Measurements from ENCODE around the gene TLE1.
"Not testable (repeated sequence)": the region's sequence is repeated elsewhere in the genome, so short reads cannot be mapped to it uniquely, and the experiment has no call there.

TLE1 gene

GRCh38 chr9:81622471-81623255 is 66.7 kb downstream of the TLE1 start:
- no peak for DNase-seq (ENCODE audit: low read depth in 2 of 2, low spot score in 1 of 2)

DNA sequence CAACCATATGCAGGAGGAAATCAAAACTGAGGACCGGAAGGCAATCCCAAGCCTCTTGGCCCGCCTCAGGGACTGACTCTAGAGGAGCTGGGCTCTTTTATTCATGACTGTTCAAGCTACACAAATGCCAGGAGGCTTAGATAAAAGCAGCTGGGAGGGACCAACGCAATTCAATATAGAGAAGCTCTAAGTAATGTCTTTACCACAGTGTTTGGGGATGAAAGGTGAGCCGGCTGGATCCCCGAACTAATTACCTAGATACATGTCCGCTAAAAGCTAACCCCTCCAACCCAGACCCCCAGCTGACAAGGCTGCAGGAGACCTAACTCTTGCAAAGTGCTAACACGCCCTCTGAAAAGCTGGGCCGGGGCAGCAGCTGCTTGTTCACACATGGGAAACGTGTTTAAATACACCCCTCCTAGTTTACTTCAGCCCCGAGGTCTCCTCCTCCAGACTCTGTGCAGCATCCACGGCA is 67.5 kb downstream of the TLE1 start:
- DNase-seq (ENCODE audit: low read depth in 2 of 2, low spot score in 1 of 2), result no peak

DNA sequence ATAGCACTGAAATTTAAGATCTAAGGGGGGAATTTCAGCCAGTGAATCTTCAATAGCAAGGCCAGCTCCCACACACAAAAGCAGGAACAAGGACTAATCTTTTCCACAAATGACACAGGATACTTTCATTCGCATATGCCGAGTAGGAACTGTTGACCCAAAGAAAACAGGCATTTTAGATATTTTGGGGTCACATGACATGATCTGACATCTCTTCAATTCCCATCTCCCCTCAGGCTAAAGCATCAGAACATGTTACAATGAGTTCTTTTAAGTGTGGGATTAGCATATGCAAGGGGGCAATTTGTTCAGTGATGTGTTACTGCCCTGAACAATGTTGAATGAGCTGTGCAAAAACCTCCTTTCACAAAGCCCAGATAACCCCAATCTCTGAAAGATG is 68.2 kb downstream of the TLE1 start:
- DNase-seq (ENCODE audit: low read depth in 2 of 2, low spot score in 1 of 2), result no peak

DNA sequence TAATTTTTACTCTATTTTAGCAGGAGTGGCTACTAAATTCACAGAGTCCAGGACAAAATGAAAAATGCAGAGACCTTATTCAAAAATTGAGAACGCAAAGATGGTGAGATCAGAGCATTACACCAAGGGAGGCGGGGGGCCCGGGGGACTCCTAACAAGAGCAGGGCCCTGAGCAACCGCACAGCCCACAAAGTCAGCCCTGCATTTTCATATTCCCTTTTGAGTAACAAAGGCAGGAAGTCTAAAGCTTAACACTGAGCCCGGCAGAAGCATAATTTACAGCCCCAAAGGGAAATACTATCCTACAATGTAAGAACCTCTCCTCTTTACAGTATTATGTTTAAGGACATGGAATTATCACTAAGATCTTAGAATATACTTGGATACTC is 69.4 kb downstream of the TLE1 start:
- DNase-seq (ENCODE audit: low read depth in 2 of 2, low spot score in 1 of 2), result no peak

DNA sequence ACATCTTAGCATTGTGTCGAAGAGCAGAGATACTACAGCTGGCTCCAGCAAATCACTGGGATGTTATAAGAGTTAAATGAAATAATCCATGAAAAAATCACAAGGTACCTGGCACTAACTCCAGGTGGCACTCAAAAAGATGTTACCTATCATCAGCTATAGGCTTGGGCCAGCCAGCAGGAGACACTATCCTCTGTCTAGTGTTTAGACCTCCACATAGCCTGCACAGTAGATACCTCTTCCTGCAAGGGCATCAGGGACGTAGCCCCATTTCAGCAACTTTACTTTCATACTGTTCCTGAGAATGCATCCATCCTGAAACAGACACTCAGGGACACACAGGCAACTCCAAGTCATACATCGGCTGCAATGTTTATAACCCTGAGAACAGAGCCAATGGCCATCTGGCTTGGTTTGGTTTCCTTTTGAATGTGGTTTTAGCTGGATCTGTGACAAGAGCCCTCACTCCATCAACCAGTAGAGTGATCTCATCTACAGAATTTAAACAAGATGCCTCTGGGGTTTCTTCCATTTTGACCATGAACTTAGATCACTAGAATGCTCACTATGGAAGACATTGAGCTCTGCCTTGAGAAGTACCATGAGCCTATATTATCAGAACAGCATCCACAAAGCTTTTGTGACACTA is 69.9 kb downstream of the TLE1 start:
- DNase-seq (ENCODE audit: low read depth in 2 of 2, low spot score in 1 of 2), result no peak

GRCh38 chr9:81618923-81619322 is 70.4 kb downstream of the TLE1 start:
- DNase-seq (ENCODE audit: low read depth in 2 of 2, low spot score in 1 of 2), result no peak

DNA sequence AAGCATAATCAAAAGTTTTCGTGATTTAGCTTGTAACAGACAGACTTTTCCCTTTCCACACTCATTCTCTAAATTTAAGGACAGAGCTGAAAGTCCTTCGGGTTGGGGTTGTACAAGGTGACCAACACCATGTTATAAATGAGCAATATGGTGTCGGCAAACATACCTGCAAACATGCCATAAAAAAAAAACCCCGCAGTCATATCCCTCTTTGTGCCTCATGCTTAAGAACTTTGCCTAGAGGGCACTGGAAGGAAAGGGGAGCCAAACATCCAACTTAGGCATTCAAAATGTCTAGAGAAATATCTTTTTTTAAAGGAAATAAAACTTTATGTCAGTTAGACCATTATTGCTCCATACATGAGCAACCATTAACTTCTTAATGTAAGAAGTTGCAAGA is 73.2 kb downstream of the TLE1 start:
- DNase-seq (ENCODE audit: low read depth in 2 of 2, low spot score in 1 of 2), result no peak

DNA sequence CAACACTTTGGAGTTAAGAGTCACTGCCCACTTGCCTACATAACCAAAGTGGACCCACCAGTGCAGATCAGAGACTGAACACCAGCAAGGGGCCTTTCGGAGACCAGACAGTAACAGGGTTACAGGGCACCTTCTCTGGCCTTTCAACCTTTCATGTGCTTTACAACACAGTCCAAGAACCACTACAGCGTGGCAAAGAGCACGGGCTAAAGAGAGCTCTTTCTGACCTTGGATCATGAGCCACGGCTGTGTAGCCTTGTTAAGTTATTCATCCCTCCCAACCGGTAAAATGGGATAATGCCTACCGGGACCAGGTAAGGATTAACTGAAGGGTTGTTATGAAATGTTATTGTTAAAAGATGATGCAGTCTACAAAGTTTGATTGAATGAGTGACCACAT is 75.0 kb downstream of the TLE1 start:
- no peak for DNase-seq (ENCODE audit: low read depth in 2 of 2, low spot score in 1 of 2)

GRCh38 chr9:81613002-81613812 is 76.1 kb downstream of the TLE1 start:
- no peak for DNase-seq (ENCODE audit: low read depth in 2 of 2, low spot score in 1 of 2)

- DNase-seq (ENCODE audit: low read depth in 2 of 2, low spot score in 1 of 2), result no peak
Measured at GRCh38 chr9:81611664-81612063, 77.7 kb downstream of the TLE1 start.

DNA sequence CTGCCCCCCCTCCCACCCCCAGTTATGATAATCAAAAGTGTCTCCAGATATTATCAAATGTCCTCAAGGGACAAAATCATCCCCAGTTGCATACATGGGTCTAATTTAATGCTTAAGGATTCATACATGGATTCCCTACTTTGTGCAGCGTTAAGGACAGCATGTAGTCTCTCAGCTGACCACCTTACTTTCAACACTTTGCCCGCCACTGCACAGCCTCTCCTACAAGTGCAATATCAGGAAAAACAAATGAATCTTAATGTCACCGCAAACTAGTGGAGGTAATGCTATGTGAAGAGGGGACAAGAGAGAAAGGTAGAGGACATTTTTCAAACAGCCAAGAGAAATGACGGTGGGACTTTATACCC is 78.6 kb downstream of the TLE1 start:
- no peak for DNase-seq (ENCODE audit: low read depth in 2 of 2, low spot score in 1 of 2)

DNA sequence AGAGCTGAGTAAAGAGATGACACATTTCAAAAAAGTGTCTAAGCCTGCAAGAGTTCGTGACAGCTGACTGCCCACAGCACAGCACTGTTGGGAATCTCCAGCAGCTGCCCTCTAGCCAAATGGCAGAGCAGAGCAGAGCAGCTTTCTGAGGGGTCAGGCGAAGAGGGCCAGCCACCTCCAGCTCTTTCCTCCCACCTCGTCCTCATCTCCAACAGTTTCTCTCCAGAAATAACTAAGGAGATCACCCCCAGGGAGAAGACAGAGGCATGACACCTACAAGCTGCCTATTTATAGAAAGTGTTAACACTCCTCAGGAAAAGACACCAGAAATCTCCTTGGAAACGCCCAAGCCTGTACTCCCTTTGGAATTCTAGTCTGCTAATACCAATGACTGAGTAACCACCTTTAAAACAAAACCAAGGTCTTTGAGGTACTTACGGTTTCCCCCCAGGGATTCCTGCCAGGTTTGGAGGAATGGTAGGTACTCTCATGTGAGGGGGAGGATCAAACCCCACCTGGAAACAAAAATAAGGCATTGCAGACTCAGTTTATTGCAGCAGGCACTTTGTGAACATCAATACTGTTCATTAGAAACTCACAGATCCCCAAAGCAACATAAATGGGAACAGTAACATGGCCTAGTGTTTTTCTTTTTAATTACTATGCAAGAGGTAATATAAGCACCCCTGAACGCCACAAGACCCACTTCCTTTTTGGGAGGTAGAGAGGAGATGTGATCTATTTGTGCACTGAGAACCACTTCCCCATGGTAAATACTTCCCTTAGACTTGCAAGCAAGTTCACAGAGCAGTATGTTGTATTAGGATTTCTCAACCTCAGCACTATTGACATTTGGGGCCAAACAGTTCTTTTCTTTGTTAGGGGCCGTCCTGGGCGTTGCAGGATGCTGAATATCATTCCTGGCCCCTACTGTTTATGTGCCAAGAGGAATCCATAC is 79.3 kb downstream of the TLE1 start:
- DNase-seq (ENCODE audit: low read depth in 2 of 2, low spot score in 1 of 2), result no peak

DNA sequence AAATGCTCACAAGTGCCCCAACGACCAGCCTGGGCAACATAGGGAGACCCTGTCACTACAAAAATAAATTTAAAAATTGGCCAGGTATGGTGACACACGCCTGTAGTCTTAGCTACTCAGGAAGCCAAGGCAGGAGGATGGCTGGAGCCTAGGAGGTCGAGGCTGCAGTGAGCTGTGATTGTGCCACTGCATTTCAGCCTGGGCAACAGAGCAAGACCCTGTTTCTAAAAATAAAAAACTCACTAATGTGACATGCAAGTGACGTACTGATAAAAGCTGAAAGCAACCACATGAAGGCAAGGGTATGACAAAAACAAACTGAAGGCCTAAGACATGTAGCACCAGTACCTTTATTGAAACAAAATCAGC is 81.1 kb downstream of the TLE1 start:
- DNase-seq (ENCODE audit: low read depth in 2 of 2, low spot score in 1 of 2), result no peak

DNA sequence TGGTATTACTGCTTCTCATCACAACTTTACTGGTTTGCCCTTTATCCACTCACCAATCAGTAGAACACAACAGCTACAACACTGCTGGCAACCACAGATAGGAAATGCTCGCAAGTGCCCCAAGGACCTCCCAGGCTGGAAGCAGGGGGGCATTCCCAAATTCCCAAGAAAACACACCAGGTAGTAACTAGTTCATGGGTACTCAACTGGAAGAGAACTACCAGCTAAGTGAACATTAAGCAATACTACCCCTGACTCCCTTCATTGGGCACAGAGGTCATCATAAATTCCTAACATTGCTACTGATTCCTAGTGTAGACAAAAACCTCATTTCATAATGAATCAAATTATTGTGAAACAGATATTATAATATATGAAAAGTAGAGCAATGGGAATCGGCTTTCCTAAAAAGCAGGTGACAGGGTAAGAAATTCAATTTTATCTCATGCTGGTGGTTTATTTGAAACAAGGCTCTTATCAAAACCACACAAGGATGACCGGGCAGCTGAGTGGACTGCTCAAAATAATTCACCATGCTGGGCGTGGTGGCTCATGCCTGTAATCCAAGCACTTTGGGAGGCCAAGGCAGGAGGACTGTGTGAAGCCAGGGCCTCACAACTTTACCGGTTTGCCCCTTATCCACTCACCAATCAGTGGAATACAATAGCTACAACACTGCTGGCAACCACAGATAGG is 81.6 kb downstream of the TLE1 start:
- DNase-seq (ENCODE audit: low read depth in 2 of 2, low spot score in 1 of 2), result no peak

- DNase-seq (ENCODE audit: low read depth in 2 of 2, low spot score in 1 of 2), result not testable (repeated sequence)
Measured at GRCh38 chr9:81606261-81606660, 83.1 kb downstream of the TLE1 start.

- DNase-seq (ENCODE audit: low read depth in 2 of 2, low spot score in 1 of 2), result no peak
Measured at GRCh38 chr9:81605170-81605670, 84.1 kb downstream of the TLE1 start.

DNA sequence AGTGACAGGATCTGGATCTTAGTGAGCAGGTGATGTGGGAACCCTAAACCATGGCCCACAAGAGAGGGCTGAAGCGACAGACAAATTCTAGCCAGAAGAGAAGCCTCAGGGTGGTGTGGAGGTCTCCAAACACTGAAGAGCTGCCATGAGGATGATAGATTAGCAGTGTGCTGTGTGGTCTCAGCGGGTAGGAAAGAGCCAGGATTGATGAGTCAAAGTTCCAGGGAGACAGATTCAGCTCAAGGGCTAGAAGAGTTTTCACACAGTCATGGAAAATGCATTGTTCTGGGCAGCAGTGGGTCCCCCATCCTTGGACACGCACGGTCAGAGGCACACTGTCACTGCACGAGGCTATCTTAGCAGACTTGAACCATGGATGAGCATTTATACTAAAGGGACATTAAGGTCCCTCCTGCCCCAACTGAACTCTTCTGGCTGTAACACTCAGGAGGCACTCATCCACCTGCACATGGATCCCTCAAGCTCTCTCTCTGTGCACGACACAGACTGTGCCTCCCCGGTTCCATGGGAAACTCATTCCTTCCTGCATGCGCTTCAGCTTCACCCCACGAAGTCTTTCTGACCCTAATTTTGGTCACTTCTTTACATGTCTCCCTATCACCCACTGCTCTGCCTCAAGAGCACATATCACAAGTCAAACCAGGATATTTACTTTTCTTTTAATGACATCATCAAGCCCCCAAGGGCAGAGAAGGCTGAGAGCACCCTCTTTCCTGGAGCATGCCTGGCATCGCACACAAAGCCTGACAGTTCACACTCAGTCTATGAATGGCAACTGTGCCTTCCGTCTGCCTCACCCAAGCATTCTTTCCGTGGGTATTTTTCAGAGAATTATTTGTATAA is 84.8 kb downstream of the TLE1 start:
- DNase-seq (ENCODE audit: low read depth in 2 of 2, low spot score in 1 of 2), result no peak

- DNase-seq (ENCODE audit: low read depth in 2 of 2, low spot score in 1 of 2), result no peak
Measured at GRCh38 chr9:81602887-81603680, 86.3 kb downstream of the TLE1 start.
